GM19397 (cell line): Measurements from ENCODE around the gene ALB.

ENCODE experiments used
- ATAC-seq: cut with Tn5 transposase; IDR thresholded peaks from one replicate; pipeline ENCODE4 v1.9.1; 2021; ENCODE audit warnings: mild to moderate bottlenecking, moderate library complexity; ENCODE audit not compliant: unreplicated experiment

Gene ALB

DNA sequence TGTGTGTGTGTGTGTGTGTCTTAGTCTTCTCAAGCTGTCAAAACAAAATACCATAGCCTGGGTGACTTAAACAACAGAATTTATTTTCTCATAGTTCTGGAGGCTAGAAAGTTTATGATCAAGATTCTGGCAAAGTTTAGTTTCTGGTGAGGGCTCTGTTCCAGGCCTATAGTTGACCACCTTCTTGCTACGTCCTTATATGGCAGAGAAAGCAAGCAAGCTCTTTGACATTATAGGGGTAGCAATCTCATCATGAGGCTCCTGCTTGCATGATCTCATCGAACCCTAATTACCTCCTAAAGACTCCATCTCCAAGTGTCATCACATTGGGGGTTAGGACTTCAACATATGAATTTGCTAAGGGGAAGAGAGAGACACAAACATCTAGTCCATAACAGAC lies 25.0 kb downstream of the ALB start:
- no peak for ATAC-seq

DNA sequence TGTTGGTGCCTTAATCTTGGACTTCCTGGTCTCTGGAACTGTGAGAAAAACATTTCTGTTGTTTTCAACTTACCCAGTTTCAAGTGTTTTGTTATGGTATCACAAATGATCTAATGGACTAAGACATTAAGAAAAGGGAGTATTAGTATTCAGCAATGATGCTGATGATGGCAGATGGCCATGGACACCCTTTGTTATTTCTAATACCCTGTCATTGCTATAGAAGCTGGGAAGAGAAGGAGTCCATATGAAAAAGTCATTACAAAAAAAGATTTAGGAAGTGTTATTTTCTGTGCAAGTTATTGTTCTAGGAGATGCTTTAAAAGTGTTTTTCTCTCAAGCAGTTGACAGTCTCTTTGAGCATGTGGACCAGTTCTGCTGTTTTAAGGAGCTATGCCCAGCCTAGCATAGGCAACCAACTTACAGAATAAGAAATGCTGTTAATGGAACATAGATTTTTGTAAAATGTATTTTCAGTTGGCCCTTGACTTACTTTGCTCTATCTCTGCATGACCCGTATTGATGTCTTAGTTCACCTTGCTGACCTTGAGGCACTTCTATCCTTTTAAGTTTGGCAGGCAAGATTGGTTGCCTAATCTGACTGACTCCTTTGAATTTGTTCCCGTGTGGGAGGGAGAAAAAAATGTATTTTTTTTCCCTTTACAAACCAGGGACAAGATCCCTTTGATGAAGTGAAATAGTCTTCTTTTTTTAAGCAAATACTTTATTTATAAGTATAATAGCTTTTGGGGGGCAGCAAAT lies 25.9 kb downstream of the ALB start:
- no peak for ATAC-seq

DNA sequence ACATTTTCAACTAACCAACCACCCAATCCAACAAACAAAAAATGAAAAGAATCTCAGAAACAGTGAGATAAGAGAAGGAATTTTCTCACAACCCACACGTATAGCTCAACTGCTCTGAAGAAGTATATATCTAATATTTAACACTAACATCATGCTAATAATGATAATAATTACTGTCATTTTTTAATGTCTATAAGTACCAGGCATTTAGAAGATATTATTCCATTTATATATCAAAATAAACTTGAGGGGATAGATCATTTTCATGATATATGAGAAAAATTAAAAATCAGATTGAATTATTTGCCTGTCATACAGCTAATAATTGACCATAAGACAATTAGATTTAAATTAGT lies 27.7 kb downstream of the ALB start:
- ATAC-seq = no peak

DNA sequence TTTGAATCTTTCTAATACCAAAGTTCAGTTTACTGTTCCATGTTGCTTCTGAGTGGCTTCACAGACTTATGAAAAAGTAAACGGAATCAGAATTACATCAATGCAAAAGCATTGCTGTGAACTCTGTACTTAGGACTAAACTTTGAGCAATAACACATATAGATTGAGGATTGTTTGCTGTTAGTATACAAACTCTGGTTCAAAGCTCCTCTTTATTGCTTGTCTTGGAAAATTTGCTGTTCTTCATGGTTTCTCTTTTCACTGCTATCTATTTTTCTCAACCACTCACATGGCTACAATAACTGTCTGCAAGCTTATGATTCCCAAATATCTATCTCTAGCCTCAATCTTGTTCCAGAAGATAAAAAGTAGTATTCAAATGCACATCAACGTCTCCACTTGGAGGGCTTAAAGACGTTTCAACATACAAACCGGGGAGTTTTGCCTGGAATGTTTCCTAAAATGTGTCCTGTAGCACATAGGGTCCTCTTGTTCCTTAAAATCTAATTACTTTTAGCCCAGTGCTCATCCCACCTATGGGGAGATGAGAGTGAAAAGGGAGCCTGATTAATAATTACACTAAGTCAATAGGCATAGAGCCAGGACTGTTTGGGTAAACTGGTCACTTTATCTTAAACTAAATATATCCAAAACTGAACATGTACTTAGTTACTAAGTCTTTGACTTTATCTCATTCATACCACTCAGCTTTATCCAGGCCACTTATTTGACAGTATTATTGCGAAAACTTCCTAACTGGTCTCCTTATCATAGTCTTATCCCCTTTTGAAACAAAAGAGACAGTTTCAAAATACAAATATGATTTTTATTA lies 28.3 kb downstream of the ALB start:
- no peak for ATAC-seq

DNA sequence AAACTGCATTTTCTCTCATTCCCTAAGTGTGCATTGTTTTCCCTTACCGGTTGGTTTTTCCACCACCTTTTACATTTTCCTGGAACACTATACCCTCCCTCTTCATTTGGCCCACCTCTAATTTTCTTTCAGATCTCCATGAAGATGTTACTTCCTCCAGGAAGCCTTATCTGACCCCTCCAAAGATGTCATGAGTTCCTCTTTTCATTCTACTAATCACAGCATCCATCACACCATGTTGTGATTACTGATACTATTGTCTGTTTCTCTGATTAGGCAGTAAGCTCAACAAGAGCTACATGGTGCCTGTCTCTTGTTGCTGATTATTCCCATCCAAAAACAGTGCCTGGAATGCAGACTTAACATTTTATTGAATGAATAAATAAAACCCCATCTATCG lies 29.1 kb downstream of the ALB start:
- no peak for ATAC-seq

DNA sequence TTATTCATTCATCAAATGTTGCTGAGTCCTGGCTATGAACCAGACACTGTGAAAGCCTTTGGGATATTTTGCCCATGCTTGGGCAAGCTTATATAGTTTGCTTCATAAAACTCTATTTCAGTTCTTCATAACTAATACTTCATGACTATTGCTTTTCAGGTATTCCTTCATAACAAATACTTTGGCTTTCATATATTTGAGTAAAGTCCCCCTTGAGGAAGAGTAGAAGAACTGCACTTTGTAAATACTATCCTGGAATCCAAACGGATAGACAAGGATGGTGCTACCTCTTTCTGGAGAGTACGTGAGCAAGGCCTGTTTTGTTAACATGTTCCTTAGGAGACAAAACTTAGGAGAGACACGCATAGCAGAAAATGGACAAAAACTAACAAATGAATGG lies 30.2 kb downstream of the ALB start:
- no peak for ATAC-seq

DNA sequence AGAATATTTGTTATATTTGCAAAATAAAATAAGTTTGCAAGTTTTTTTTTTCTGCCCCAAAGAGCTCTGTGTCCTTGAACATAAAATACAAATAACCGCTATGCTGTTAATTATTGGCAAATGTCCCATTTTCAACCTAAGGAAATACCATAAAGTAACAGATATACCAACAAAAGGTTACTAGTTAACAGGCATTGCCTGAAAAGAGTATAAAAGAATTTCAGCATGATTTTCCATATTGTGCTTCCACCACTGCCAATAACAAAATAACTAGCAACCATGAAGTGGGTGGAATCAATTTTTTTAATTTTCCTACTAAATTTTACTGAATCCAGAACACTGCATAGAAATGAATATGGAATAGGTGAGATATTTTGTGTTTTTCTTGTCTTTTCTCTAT lies 31.9 kb downstream of the ALB start, which contains the start of gene AFP:
Gene AFP (plus strand): TSS at position 238 of the 400 bp plus-strand sequence. CDS start 42 bp downstream, at position 280.
- no peak for ATAC-seq

DNA sequence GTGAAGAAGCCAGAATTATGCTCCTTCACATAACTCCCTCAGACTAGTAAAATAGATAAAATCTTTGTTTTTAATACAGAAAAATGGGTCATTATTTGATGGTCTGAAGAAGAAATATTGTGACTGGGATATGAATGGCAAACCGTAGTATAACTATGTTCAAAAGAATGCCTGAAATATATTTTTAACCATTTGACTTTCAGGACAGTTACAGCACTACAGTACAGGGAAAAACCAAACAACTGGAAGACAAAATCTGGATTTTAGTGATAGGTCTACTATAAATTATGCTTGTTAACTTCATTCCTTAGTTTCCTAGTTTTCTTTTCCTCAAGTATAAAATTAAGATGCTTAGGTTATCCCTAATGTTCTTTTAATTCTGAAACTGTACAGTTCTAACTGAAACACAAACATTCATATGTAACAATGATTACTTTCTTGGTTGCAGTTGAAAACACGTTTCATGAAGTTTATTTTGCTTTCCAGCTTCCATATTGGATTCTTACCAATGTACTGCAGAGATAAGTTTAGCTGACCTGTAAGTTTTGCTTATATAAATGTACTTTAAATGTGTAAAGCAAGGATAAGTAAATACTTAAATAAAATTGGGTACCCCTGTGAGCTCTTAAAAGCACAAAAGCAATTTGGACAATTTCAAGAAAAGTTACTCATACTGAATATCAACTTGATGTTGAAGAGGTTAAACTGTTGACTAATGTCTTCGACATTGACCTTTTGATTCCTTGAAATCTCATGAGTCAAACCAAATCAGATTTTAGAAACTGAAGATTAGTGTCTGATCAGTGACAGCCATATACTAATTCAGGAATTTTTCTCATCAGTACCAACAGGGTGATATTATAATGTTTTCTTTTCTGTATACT lies 32.8 kb downstream of the ALB start:
- ATAC-seq = no peak

DNA sequence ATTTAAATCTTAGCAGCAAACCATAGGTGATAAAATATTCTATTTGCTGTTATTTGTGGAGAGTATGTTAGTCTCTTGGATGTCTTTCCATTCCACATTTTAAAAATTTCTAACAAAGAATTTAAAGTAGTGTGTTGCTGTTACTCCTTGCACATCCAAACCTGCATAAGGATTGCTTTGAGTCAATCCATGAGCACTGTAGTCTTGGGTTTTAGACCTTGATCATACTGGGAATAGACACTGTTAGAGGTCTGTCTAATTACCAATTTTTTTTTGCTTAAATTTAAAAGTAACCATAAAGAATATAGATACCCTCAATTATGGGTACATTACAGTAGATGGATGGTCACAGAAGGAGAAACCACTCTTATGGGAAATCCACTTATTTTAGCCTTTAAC lies 33.5 kb downstream of the ALB start:
- ATAC-seq = no peak

DNA sequence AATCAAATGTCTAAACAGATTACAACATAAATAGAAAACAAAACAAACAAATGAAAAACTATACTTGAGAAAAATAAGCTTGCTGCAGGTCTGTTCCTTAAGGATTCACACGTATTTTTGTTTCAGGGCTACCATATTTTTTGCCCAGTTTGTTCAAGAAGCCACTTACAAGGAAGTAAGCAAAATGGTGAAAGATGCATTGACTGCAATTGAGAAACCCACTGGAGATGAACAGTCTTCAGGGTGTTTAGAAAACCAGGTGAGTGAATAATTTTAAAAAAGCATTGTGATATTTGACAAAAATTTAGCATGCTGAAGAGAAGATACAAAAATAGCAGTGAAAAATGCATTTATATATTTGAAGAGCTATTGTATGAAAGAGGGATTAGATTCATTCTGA lies 34.0 kb downstream of the ALB start:
- no peak for ATAC-seq

DNA sequence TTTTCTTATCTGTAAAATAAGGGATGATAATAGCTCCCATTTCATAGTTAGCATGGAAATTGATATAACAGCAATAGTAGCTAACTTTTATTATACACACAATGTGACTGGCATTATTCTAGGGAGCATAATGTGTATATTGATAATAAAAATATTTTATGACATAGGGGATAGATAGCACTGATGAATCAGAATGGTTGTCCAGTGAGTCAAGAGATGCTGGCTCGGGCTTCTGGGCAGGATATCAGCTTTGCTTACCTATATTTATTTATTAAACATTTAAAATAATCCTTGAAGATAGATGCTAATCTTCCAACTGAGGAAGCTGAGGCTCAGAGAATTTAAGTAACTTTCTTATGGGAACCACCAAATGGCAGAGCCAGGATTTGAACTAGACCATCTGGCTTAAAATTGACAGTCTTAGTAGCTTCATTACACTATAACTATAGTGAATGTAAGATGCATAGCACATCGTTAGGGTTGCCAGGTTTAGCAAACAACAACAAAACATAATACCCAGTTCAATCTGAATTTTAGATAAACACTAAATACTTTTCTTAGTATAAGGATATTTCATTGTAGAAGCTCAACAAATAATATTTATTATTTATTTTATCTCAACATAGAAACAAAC lies 34.6 kb downstream of the ALB start:
- no peak for ATAC-seq

DNA sequence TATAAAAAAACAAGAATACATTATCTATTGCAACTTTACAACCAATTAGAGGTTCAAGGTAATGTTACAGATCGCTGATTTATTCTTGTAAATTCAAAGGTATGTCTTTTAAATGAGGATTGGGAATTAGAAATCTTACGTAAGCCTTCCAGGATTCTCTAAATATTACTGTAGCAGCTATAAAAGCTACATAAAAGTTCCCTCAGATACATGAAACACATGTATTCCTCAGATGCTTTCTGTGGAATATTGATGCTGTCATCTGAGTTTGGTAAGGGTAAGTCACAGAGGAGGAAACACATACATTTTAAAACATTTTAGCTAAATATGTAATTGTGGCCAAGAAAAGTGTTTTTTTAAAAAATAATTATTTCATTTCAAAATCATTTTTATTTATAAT lies 35.4 kb downstream of the ALB start:
- no peak for ATAC-seq

DNA sequence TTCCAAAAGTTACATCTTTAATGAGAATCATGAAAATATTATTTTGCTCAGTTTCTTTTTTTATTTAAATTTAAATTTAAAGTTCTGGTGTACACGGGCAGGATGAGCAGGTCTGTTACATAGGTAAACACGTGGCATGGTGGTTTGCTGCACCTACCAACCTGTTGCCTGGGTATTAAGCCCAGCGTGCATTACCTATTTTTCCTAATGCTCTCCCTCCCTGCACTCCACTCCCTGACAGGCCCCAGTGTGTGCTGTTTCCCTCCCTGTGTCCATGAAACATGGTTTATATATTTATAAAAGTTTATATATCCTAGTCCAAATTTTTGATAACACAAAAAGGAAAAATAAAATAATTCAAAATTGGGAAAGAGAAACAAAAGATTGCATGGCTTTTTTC lies 35.9 kb downstream of the ALB start:
- ATAC-seq = no peak

DNA sequence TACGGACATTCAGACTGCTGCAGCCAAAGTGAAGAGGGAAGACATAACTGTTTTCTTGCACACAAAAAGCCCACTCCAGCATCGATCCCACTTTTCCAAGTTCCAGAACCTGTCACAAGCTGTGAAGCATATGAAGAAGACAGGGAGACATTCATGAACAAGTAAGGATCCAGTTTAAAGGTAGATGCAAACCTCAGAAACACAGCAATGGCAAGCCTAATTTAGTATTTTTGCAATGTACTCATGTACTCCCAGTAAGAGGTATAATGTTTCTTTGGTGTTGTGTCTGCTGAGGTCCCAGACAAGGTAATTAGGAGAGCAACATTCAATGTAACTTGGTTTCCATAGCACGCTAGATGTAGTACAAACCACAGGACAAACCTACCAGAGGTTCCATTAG lies 36.6 kb downstream of the ALB start:
- no peak for ATAC-seq

DNA sequence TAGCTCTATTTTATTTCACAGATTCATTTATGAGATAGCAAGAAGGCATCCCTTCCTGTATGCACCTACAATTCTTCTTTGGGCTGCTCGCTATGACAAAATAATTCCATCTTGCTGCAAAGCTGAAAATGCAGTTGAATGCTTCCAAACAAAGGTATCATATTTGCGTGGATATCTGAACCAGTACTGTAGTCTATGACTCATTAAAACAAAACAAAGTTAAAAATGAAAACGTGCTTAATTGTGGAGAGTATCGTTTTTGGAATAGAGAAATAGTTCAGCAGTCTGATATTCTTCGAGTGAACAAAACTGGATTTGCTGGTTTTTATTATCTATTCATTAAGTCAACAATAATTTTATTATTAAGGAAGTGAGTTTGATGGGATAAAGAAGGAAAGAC lies 38.2 kb downstream of the ALB start:
- ATAC-seq = no peak

DNA sequence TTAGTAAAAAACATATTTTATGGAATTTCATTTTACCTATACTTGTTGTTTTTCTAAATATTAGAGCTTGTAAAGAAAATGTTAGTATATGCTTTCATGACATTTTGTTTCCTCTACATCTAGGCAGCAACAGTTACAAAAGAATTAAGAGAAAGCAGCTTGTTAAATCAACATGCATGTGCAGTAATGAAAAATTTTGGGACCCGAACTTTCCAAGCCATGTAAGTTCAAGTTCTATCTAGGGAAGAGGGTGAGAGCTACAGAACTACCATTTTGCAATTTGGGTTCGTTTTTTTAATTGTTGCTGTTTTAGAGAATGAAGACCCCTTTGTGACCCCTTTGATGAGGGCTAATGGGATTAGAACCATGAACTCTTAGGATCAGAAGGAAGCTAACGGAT lies 39.1 kb downstream of the ALB start:
- ATAC-seq = no peak

DNA sequence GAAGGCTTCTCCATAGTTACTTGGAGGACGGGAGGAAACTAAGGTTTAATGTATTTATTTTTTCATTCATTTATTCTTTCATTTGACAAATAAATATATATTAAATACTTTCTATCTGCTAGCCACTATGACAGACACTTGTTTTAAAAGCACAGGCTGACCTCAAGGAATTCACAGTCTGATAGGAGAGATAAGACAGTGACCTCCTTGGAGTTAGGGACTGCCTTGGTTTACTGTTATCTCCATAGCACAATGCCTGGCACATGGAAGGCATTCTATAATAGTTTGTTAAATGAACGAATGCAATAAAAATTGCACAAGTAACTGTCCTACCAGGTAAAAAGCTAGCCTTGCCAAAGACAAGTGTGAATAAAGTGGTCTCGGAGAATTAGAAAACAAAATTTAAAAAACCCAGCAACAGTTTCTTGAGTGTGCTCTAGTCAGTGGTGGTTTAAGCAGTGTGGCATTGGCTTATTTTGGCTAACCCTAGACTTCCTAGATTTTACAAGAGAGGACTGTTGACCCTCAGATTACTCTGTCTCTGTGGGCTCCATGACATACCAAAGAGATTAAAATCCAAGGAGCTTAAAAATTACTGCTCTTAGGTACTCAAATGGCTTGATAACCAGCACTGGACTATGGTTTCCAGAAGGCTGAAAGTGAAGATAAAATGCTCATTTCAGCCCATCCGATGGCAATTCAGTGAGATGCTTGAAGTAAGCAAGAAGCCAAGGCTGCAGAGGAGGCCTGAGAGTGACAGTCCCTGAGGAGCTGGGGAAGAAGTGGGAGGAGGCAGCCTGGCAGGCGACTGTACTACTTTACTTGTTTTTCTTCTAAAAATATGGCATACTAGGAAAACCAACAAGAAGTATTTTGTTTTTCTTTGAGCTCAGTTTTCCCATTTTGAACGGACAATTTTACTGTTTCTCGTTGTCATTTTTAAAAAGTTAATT lies 41.6 kb downstream of the ALB start:
- no peak for ATAC-seq

DNA sequence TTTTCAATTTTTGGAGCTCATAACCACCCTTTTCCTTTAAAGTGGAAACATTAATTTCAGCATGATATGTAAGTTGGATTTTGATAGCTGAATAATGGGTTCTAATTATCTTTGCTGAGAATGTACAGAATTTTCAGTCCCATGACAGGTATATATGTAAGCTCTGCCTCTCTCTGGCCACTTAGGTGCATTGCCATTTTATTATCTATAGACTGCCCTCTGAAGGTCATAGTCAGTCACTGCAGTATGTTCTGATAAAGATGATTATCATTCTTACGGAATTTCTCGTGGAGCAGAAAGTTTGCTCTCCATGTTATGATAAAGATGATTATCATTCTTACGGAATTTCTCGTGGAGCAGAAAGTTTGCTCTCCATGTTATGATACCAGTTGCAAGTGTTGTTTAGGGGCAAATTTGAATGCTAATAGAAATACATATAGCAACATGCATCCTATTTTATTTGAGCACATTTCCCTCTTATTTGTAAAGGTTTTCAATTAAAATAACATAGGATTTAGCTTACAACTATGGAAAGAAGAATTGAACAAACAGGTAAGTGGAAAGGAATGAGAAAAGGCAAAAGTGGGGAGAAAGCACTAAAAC lies 42.4 kb downstream of the ALB start:
- peak; percentile 95 for ATAC-seq

DNA sequence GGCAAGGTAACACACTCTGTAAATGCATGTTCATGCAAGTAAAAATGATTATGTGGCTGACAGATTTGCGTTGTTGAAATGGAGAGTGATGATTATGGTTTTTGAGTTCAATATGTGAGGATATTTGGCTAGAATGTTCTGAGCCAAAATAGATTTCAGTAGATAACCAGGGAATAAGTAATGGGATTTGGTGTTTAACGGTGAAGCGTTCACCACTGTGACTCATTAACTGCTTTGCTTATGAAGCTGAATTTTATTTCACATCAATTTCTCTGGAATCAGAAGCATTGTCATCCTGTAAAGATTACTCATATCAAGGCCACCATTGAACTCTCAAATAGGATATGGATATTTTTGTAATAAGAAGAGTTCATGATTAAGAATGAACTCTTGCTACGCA lies 43.6 kb downstream of the ALB start:
- no peak for ATAC-seq
